ENCODE results near the gene NHSL2.

- no peak for TF ChIP-seq CTCF (IDR thresholded peaks at IDR 0.05)
- TF ChIP-seq POLR2A (IDR thresholded peaks at IDR 0.05), result no peak
- no peak for TF ChIP-seq EP300 (IDR thresholded peaks at IDR 0.05)
Observed at GRCh38 chrX:72100824-72101351, 190.2 kb downstream of the NHSL2 start.
